SK-N-SH (cell line): Measurements from ENCODE around the gene NRL. TPM values are rescaled to one million over a fixed set of nuclear protein-coding genes. Genes with fewer than 3 reads are reported as not detected.

ENCODE experiments used
- CTCF ChIA-PET: fragments of 300-600, 350-600 bp; formaldehyde crosslinking; extraction: SDS; loops from one replicate; lab custom pipeline; 2021; lab: Yijun Ruan, JAX
- POLR2A ChIA-PET: fragments of 350-600 bp; sonication (Branson Sonifier 250); formaldehyde crosslinking; extraction: SDS; loops from one replicate; lab custom pipeline; 2020; ENCODE audit warnings: antibody characterized with exemption, inconsistent platforms; lab: Yijun Ruan, JAX
- DNase-seq: peaks from one replicate; pipeline ENCODE4 v3.0.0; 2012
- H2AFZ ChIP-seq: fragments of 200-600 bp; sonication (generic); 2 replicates; pipeline ENCODE4 v1.8.1; 2016; ENCODE audit warnings: antibody characterized with exemption, mild to moderate bottlenecking, low read depth
- H3F3A ChIP-seq: fragments of 200-600 bp; sonication (generic); replicated peaks from 2 replicates; pipeline ENCODE3; 2016; ENCODE audit warnings: antibody characterized with exemption, mild to moderate bottlenecking; ENCODE audit not compliant: insufficient read depth
- H3K27ac ChIP-seq, 2 experiments: fragments of 200-500 bp in 1 of 2; fragments of 200-600 bp in 1 of 2; sonication (Bioruptor generic) in 1 of 2; sonication (generic), shearing (Covaris generic) in 1 of 2; 2 replicates each; pipeline versions ENCODE4 v1.5.1 to v1.6.1; 2014 to 2016; ENCODE audit warnings: low read depth in 2 of 2, inconsistent platforms in 1 of 2, low read length in 1 of 2, mild to moderate bottlenecking in 1 of 2, mixed read lengths in 1 of 2
- H3K27me3 ChIP-seq: fragments of 200-600 bp; sonication (generic), shearing (Covaris generic); 2 replicates; pipeline ENCODE4 v1.6.1; 2016; ENCODE audit warnings: mixed run types; ENCODE audit not compliant: insufficient read depth
- H3K36me3 ChIP-seq, 2 experiments: fragments of 200-500 bp in 1 of 2; fragments of 200-600 bp in 1 of 2; sonication (Bioruptor generic) in 1 of 2; sonication (generic) in 1 of 2; replicated peaks in 1 of 2; 2 replicates each; pipeline versions ENCODE3 to v1.5.1; 2014 to 2016; ENCODE audit warnings: low read length in 1 of 2, mild to moderate bottlenecking in 1 of 2; ENCODE audit not compliant: insufficient read depth in 2 of 2, control insufficient read depth in 1 of 2
- H3K4me1 ChIP-seq, 2 experiments: fragments of 200-500 bp in 1 of 2; fragments of 200-600 bp in 1 of 2; sonication (Bioruptor generic) in 1 of 2; sonication (generic), shearing (Covaris generic) in 1 of 2; 2 replicates each; pipeline versions ENCODE4 v1.5.1 to v1.6.1; 2014 to 2016; ENCODE audit warnings: low read depth in 1 of 2, low read length in 1 of 2, mixed run types in 1 of 2; ENCODE audit not compliant: insufficient read depth in 2 of 2, control insufficient read depth in 1 of 2
- H3K4me2 ChIP-seq: fragments of 200-600 bp; sonication (generic), shearing (Covaris generic); 2 replicates; pipeline ENCODE4 v1.6.1; 2017; ENCODE audit warnings: mixed run types
- H3K4me3 ChIP-seq, 2 experiments: fragments of 200-500 bp in 1 of 2; fragments of 200-600 bp in 1 of 2; sonication (Bioruptor generic) in 1 of 2; sonication (generic), shearing (Covaris generic) in 1 of 2; 2 replicates each; pipeline versions ENCODE4 v1.5.1 to v1.8.1; 2014 to 2016; ENCODE audit warnings: low read depth in 2 of 2, inconsistent platforms in 1 of 2, low read length in 1 of 2, mild to moderate bottlenecking in 1 of 2, mixed read lengths in 1 of 2, moderate library complexity in 1 of 2
- H3K79me2 ChIP-seq: fragments of 200-600 bp; sonication (generic); 2 replicates; pipeline ENCODE4 v1.8.1; 2017; ENCODE audit warnings: mild to moderate bottlenecking; ENCODE audit not compliant: insufficient read depth
- H3K9ac ChIP-seq: fragments of 200-600 bp; sonication (generic); 2 replicates; pipeline ENCODE4 v1.6.1; 2017; ENCODE audit warnings: mixed run types
- H3K9me2 ChIP-seq: fragments of 200-600 bp; sonication (generic); 2 replicates; pipeline ENCODE4 v1.6.1; 2017; ENCODE audit warnings: mixed run types
- H3K9me3 ChIP-seq: fragments of 200-600 bp; sonication (generic); 2 replicates; pipeline ENCODE4 v1.6.1; 2017; ENCODE audit warnings: mixed run types, mild to moderate bottlenecking, moderate library complexity
- H4K20me1 ChIP-seq: fragments of 200-600 bp; sonication (generic); 2 replicates; pipeline ENCODE4 v1.6.1; 2017; ENCODE audit warnings: mild to moderate bottlenecking, mixed run types; ENCODE audit not compliant: insufficient read depth
- EZH2phosphoT487 ChIP-seq: fragments of 200-600 bp; sonication (generic); IDR thresholded peaks from 2 replicates; pipeline ENCODE4 v1.6.1; 2017; ENCODE audit warnings: low read depth, mixed run types, mild to moderate bottlenecking, antibody characterized with exemption, moderate library complexity, borderline replicate concordance
- FOXM1 ChIP-seq: IDR thresholded peaks from 2 replicates; pipeline ENCODE4 v1.4.0; 2012; ENCODE audit warnings: low read depth, mild to moderate bottlenecking
- IRF3 ChIP-seq: fragments of 150-350 bp; IDR thresholded peaks from 2 replicates; pipeline ENCODE4 v1.6.1; 2016; ENCODE audit warnings: mild to moderate bottlenecking, low read depth, low read length
- MAX ChIP-seq: IDR thresholded peaks from 2 replicates; pipeline ENCODE4 v1.4.0; 2012; ENCODE audit warnings: low read depth
- MEF2A ChIP-seq: IDR thresholded peaks from 2 replicates; pipeline ENCODE4 v1.4.0; 2012; ENCODE audit warnings: low read depth, borderline replicate concordance
- RXRA ChIP-seq: IDR thresholded peaks from 2 replicates; pipeline ENCODE4 v1.4.0; 2012; ENCODE audit warnings: low read depth, mild to moderate bottlenecking, borderline replicate concordance
- SMC3 ChIP-seq: IDR thresholded peaks from 2 replicates; pipeline ENCODE4 v1.6.1; 2012; ENCODE audit warnings: low read depth, low read length, improper control_type of control experiment
- TEAD4 ChIP-seq: IDR thresholded peaks from 2 replicates; pipeline ENCODE4 v1.4.0; 2012; ENCODE audit warnings: mild to moderate bottlenecking, borderline replicate concordance; ENCODE audit not compliant: insufficient read depth
- YY1 ChIP-seq: IDR thresholded peaks from 2 replicates; pipeline ENCODE4 v1.4.0; 2012; ENCODE audit warnings: low read depth, mild to moderate bottlenecking
- ZBTB33 ChIP-seq: IDR thresholded peaks from 2 replicates; pipeline ENCODE4 v1.4.0; 2012; ENCODE audit warnings: low read depth, borderline replicate concordance
- WGBS: methylation state at CpG from one replicate; pipeline ENCODE4 v1.1.6; 2017; ENCODE audit warnings: low lambda C conversion rate; 5-methylcytosine and 5-hydroxymethylcytosine counted together
- polyA plus RNA-seq, 3 experiments: library from polyadenylated mRNA; depleted of rRNA; stranded (reverse); fragments of >200 nt; gene quantifications; 2 replicates each; pipeline ENCODE4 v1.2.3, GENCODE V29; 2012

NRL gene
- polyA plus RNA-seq, 1 of the 3 experiments (the other 2 are of a cell fraction): 0.76 TPM

- peaks cover 5% of the 10 kb centered on the region; the same call in 1 of the 2 replicates for H3K27me3 ChIP-seq
- H3K4me3 ChIP-seq: peak overlapping the region; percentile 57 to 59
- peaks cover 0 to 30% of the 10 kb centered on the region in 2 experiments; a peak in 1 of 4 replicates for H3K4me1 ChIP-seq
- H3K79me2 ChIP-seq: no peaks in the 10 kb centered on the region
- CTCF ChIA-PET: interaction anchor here (0.7 to 42.8 kb wide), 14 partner anchors 10 to 492 kb away, joined by 3 to 1159 read pairs (median 4); partner anchors contain the start of genes CARMIL3, CPNE6, DCAF11 and IRF9
- POLR2A ChIA-PET: interaction anchor here (0.8 to 4.5 kb wide), 12 partner anchors 9 to 65 kb away, joined by 3 to 46 read pairs (median 6); partner anchors contain the start of genes CARMIL3, DCAF11, EMC9 and NRL
- H3K9me3 ChIP-seq: no peaks in the 10 kb centered on the region
- H3K27ac ChIP-seq: peak overlapping the region in 1 of 2 experiments; percentile 73; a peak in 2 of 4 replicates
- no peaks in the 10 kb centered on the region for H3K9me2 ChIP-seq
- peak overlapping the region; percentile 85 for H3K4me2 ChIP-seq
- peak; percentile 85 for DNase-seq
- 2% methylated on average over 9 of the region's 74 CpGs for WGBS
- H2AFZ ChIP-seq: peak overlapping the region; percentile 87; the same call in 1 of the 2 replicates
- H3F3A ChIP-seq: no peaks in the 10 kb centered on the region
- no peaks in the 10 kb centered on the region for H3K36me3 ChIP-seq
- H3K9ac ChIP-seq: 0 out of 2 replicates have a peak overlapping the region, but pooled peaks have one; percentile 28
- TF ChIP-seq FOXM1 (no peak), IRF3 (no peak), YY1 (no peak), ZBTB33 (no peak)
- H4K20me1 ChIP-seq: no peaks in the 10 kb centered on the region
Measured at GRCh38 chr14:24080888-24081738, 33.6 kb downstream of the NRL start.

- H3K4me1 ChIP-seq: peaks cover 0 to 30% of the 10 kb centered on the region in 2 experiments; a peak in 1 of 4 replicates
- H3K36me3 ChIP-seq: no peaks in the 10 kb centered on the region
- H2AFZ ChIP-seq: no peak overlapping the region
- no peaks in the 10 kb centered on the region for H3K9me3 ChIP-seq
- H4K20me1 ChIP-seq: no peaks in the 10 kb centered on the region
- CTCF ChIA-PET: interaction anchor here (0.9 to 42.8 kb wide), 10 partner anchors 9 to 357 kb away, joined by 3 to 1159 read pairs (median 6); partner anchors contain the start of genes CARMIL3, CPNE6, DCAF11 and IRF9
- WGBS: 51% methylated on average over 3 of the region's 6 CpGs
- H3K9ac ChIP-seq: no peak overlapping the region
- no peaks in the 10 kb centered on the region for H3F3A ChIP-seq
- no peak for DNase-seq
- H3K4me2 ChIP-seq: no peak overlapping the region
- no peak overlapping the region for H3K4me3 ChIP-seq
- H3K27ac ChIP-seq: peak overlapping the region in 1 of 2 experiments; percentile 73; a peak in 2 of 4 replicates
- no peaks in the 10 kb centered on the region for H3K79me2 ChIP-seq
- TF ChIP-seq MEF2A: no peak
- no peak for TF ChIP-seq RXRA
- TF ChIP-seq MAX: no peak
- TF ChIP-seq SMC3: no peak
- TF ChIP-seq TEAD4: no peak
- TF ChIP-seq EZH2phosphoT487: no peak
- POLR2A ChIA-PET: interaction anchor here (1.3 to 4.5 kb wide), 8 partner anchors 11 to 66 kb away, joined by 5 to 46 read pairs (median 10); partner anchors contain the start of genes CARMIL3, DCAF11, EMC9 and NRL
- no peaks in the 10 kb centered on the region for H3K9me2 ChIP-seq
- peaks cover 5% of the 10 kb centered on the region; the same call in 1 of the 2 replicates for H3K27me3 ChIP-seq
Measured at GRCh38 chr14:24080142-24080530, 34.6 kb downstream of the NRL start.
